ENCODE measurements around the gene LPIN1.

- TF ChIP-seq EGR1 (IDR thresholded peaks at IDR 0.05; ENCODE audit: borderline replicate concordance, low read depth, low read length) (no peak), CBX5 (IDR thresholded peaks at IDR 0.05; ENCODE audit: low read depth, low read length) (no peak), BACH1 (IDR thresholded peaks at IDR 0.05; ENCODE audit: low read length) (no peak), GABPA (IDR thresholded peaks at IDR 0.05; ENCODE audit: borderline replicate concordance, insufficient read depth, low read length) (no peak), SIN3A (conservative IDR thresholded peaks at IDR 0.05 in 1 of 2, IDR thresholded peaks at IDR 0.05 in 1 of 2; ENCODE audit: low read depth in 1 of 2, low read length in 2 of 2) (no peak), POLR2A (IDR thresholded peaks at IDR 0.05; ENCODE audit: control extremely low read depth in 1 of 2, low read depth in 2 of 2, low read length in 2 of 2) (no peak), POLR2AphosphoS5 (IDR thresholded peaks at IDR 0.05; ENCODE audit: low read depth, low read length) (no peak), CTCF (IDR thresholded peaks at IDR 0.05; ENCODE audit: control extremely low read depth in 1 of 3, insufficient read depth in 1 of 3, low read depth in 1 of 3, low read length in 3 of 3) (no peak)
Observed at GRCh38 chr2:11742317-11742701, 4.1 kb upstream of the LPIN1 start.

Data from H1 (cell line).